Rectal smooth muscle tissue (tissue), 1 donor: ENCODE measurements around the gene CTDSP2.
"Not testable (repeated sequence)": the region's sequence is repeated elsewhere in the genome, so short reads cannot be mapped to it uniquely, and the experiment has no call there.

Experiments
- H3K27ac ChIP-seq: one replicate; pipeline ENCODE4 v1.7.0; 2013; ENCODE audit warnings: low read depth, low read length, inconsistent platforms
- H3K27me3 ChIP-seq: one replicate; pipeline ENCODE4 v1.7.0; 2013; ENCODE audit warnings: low read length; ENCODE audit not compliant: control insufficient read depth, insufficient read depth
- H3K36me3 ChIP-seq: one replicate; pipeline ENCODE4 v1.7.0; 2013; ENCODE audit warnings: low read length; ENCODE audit not compliant: control insufficient read depth, insufficient read depth
- H3K4me1 ChIP-seq: one replicate; pipeline ENCODE4 v1.7.0; 2013; ENCODE audit warnings: low read length; ENCODE audit not compliant: control insufficient read depth, insufficient read depth
- H3K4me3 ChIP-seq: one replicate; pipeline ENCODE4 v1.7.0; 2013; ENCODE audit warnings: low read length
- H3K9ac ChIP-seq: one replicate; pipeline ENCODE4 v1.7.0; 2013; ENCODE audit warnings: low read length

The CTDSP2 gene

GRCh38 chr12:57775563-57776246 is 70.8 kb downstream of the CTDSP2 start:
- no peaks in the 10 kb centered on the region for H3K27me3 ChIP-seq
- H3K4me1 ChIP-seq, result peaks cover 3% of the 10 kb centered on the region
- peaks cover 3% of the 10 kb centered on the region for H3K36me3 ChIP-seq
- H3K9ac ChIP-seq, result no peak overlapping the region
- no peak overlapping the region for H3K27ac ChIP-seq
- no peak overlapping the region for H3K4me3 ChIP-seq

- Histone ChIP-seq H3K4me3 (no peak overlapping the region), H3K9ac (no peak overlapping the region), H3K4me1 (peaks cover 3% of the 10 kb centered on the region), H3K27ac (no peak overlapping the region), H3K27me3 (no peaks in the 10 kb centered on the region), H3K36me3 (no peaks in the 10 kb centered on the region)
Measured at GRCh38 chr12:57775044-57775443, 71.5 kb downstream of the CTDSP2 start.

- not testable (repeated sequence) for H3K27ac ChIP-seq, H3K9ac ChIP-seq, H3K36me3 ChIP-seq, H3K4me1 ChIP-seq, H3K27me3 ChIP-seq, H3K4me3 ChIP-seq
Measured at GRCh38 chr12:57774634-57775033, 71.9 kb downstream of the CTDSP2 start.

- Histone ChIP-seq H3K4me3 (peak within 1 kb of the TSS; percentile 100), H3K27me3 (no peaks in the 10 kb centered on the region), H3K27ac (peak within 1 kb of the TSS; percentile 94), H3K9ac (peak within 1 kb of the TSS; percentile 89), H3K4me1 (peaks cover 3% of the 10 kb centered on the region), H3K36me3 (peaks cover 4% of the 10 kb centered on the region)
Measured at GRCh38 chr12:57772429-57773322, 73.9 kb downstream of the CTDSP2 start, which contains the start of gene EEF1AKMT3. EEF1AKMT3 (plus strand) TSS chr12:57772614; CDS start chr12:57772725, 111 bp downstream.

GRCh38 chr12:57771873-57772428 is 74.6 kb downstream of the CTDSP2 start, which contains the start of gene METTL1:
METTL1 (minus strand) TSS chr12:57772105; CDS start chr12:57772083, 22 bp downstream.
- peak within 1 kb of the TSS; percentile 89 for H3K9ac ChIP-seq
- peaks cover 3% of the 10 kb centered on the region for H3K4me1 ChIP-seq
- no peaks in the 10 kb centered on the region for H3K27me3 ChIP-seq
- peaks cover 4% of the 10 kb centered on the region for H3K36me3 ChIP-seq
- peak within 1 kb of the TSS; percentile 94 for H3K27ac ChIP-seq
- H3K4me3 ChIP-seq, result peak within 1 kb of the TSS; percentile 100

- peak overlapping the region; percentile 94 for H3K27ac ChIP-seq
- peak overlapping the region; percentile 42 for H3K9ac ChIP-seq
- H3K27me3 ChIP-seq, result peaks cover 4% of the 10 kb centered on the region
- peaks cover 8% of the 10 kb centered on the region for H3K4me1 ChIP-seq
- peaks cover 4% of the 10 kb centered on the region for H3K36me3 ChIP-seq
- H3K4me3 ChIP-seq, result peak overlapping the region; percentile 100
Measured at GRCh38 chr12:57771236-57771872, 75.2 kb downstream of the CTDSP2 start.

- Histone ChIP-seq H3K27ac (no peak overlapping the region), H3K4me3 (no peak overlapping the region), H3K4me1 (peaks cover 9% of the 10 kb centered on the region), H3K27me3 (peaks cover 7% of the 10 kb centered on the region), H3K36me3 (peaks cover 4% of the 10 kb centered on the region), H3K9ac (no peak overlapping the region)
Measured at GRCh38 chr12:57770734-57771133, 75.8 kb downstream of the CTDSP2 start.
